NCI-H1092 treated with DMSO at 0.1 percent for 48 hours (cell line): ENCODE results near the gene ZNF22.
A peak's percentile ranks its signal among the peaks of the same experiment; 100 is the strongest.
"Not testable (repeated sequence)": the region's sequence is repeated elsewhere in the genome, so short reads cannot be mapped to it uniquely, and the experiment has no call there.

Experiments
- DNase-seq: peaks from one replicate; lab custom pipeline; 2025; lab: John Stamatoyannopoulos, UW

ZNF22 gene

DNA sequence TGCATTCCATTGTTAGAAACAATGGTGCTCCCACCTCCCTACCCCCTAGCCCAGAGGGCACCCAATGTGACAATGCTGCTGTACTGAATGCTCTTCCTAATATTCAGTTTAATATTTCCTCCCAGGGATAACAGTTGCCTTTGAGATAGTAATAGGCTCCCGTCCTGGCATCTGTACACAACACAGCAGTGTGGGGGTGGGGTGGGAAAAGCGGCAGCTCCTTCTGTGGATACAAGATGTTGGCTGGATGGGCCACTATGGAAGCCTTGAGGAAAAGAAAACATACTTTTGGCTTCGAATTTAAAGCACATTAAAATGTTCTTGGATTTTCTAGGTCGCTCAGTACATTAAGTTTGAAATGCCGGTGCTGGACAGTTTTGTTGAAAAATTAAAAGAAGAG lies 9.2 kb upstream of the ZNF22 start:
- DNase-seq: no peak

DNA sequence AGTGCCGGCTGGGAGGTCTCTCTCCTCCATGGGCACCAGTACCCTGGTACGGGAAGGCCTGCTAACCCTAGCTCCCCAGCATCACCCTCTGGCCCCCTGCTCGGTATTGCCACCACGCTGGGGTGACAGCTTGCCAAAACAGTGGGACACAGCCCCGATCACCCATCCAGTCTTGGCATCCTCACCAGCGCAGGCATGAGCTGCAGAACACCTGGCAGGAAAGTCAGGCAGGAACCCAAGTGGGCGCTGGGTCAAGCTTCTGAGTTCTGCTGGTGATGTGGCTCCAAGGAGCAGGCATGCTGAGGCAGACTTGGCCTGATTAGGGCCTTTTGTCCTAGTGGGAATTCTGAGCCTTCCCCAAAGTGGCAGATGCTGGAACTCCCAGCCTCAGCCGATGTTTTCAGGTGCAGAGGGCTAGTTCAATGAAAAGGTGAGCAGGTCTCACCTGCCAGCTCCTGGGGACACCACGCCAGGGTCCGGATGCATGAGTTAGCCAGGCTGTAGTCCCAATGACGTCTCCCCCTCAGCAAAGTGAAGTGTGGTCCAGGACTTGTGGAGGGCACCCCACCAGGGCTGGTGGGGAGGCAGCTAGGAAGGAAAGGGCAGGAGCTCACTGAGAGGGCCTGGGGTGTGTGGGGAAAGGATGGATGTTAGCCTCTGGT lies 8.5 kb upstream of the ZNF22 start:
- DNase-seq: no peak

DNA sequence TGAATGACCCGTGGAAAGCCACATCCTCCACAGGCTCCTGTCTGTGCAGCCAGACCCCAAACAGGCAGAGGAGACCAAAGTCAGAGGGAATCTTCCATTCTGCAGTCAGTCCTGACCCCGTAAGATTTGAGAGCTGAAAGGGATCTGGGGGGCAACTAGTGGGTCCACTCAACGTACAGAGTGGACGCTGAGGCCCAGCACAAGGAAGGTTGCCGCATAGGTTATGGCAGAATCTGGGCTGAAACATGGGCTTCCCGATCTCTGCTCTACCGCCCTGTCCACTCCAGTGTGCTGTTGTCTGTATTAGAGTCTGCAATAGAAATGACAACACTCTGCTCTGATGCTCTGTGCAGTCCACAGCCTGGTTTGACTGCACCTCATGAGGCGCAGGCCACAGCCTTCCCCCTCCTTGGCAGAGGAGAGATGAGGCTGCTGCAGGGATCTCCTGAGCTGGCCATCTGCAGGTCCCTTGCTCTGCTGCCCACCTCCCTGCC lies 7.9 kb upstream of the ZNF22 start:
- DNase-seq: no peak

DNA sequence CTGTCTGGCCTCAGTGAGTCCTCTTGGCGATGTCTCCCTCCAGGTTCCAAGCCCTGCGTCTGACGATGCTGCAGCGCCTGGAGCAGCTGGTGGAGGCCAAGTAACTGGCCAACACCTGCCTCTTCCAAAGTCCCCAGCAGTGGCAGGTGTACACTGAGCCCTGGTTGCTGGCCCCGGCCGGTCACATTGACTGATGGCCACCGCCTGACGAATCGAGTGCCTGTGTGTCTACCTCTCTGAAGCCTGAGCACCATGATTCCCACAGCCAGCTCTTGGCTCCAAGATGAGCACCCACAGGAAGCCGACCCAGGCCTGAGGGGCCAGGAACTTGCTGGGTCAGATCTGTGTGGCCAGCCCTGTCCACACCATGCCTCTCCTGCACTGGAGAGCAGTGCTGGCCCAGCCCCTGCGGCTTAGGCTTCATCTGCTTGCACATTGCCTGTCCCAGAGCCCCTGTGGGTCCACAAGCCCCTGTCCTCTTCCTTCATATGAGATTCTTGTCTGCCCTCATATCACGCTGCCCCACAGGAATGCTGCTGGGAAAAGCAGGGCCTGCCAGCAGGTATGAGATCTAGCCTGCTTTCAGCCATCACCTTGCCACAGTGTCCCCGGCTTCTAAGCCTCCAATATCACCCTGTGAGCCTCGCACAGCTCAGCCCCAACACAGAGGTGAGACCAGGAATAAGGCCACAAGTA lies 7.3 kb upstream of the ZNF22 start:
- DNase-seq: no peak

DNA sequence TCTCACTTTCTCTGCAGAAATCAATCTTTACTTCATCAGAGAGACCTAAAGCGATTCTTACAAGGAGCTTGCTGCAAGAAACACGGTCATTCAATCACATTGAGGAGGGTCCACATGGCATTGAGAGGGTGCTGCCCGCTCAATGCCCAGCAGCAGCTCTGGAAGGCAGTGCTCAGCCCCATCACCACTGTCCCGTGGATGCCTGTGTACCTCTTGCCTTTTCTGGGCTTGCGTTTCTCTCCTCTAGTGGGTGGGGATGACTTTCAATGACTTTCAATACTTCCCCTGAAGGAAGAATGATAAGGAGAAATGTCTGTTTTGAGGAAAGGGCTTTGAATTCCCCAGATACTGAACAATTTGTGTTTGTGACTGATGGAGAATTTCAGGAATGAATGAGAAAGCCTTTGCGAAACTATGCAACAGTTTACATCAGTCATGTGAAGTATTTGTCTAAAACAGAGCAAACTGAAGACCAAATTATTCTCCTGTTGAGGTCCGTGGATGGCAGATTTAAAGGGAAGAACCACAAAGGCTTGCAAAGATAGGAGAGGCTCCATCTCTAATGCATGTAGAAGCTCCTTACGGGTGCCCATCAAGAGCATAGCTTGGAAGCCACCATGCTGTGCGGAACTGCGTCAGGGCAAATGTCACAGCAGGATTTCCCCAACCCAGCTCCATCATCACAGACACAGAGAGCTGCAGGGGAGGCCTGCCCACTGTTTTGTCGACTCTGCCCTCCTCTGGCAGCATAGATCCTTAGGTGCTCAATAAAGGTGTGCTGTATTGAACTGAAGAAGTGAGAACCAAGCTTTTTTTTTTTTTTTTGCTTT lies 6.6 kb upstream of the ZNF22 start:
- no peak for DNase-seq

DNA sequence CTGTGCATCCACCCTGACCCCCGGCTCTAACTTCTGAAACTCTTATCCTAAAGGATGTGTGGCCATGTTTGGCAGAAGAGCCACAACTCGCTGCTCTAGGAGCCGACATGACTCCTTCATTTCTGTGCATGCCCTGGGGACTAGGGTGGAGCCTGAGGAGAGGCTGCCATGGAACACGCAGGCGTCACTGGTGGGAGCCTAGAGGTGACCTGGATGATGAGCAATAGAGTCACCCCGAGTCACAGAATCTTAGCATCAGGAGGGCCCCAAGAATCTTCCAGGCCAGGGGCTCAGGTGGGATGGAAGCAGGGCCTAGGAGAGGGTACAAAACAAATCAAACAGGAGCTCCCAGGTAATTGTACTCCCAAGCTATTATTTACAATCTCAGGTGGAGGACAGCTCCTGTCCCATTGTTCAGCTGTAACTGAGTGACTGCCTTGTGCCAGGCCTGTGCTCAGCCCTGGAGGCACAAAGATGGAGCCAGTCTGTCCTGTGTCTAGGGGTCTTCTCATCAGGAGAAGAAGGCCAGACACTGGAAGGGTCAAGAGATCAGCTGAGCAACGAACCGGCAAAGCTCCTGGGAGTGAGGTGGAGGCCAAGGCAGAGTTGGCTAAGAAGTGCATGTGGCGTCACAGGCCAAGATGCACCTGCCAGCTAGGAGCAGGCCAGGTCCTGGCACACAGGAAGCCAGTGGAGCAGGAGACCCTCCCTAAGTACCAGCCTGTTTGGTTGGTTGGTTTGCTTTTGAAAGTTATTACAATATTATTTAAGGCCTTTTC lies 5.8 kb upstream of the ZNF22 start:
- DNase-seq: no peak

DNA sequence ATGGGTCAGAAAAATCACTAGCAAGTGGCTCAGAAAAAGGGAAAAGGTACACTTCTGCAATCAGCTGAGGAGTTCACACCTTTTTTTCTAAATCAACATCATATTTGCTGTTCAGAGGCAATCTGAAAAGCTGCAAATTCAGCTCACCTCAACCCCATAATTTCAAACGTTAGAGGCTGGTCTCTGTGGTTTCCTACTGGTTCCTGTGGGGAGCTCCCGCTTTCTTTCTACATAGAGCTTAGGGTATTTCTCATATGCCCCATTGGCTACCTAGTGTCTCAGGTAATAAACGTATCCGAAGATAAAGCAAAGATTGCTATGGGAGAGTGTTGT lies 5.2 kb upstream of the ZNF22 start:
- no peak for DNase-seq

DNA sequence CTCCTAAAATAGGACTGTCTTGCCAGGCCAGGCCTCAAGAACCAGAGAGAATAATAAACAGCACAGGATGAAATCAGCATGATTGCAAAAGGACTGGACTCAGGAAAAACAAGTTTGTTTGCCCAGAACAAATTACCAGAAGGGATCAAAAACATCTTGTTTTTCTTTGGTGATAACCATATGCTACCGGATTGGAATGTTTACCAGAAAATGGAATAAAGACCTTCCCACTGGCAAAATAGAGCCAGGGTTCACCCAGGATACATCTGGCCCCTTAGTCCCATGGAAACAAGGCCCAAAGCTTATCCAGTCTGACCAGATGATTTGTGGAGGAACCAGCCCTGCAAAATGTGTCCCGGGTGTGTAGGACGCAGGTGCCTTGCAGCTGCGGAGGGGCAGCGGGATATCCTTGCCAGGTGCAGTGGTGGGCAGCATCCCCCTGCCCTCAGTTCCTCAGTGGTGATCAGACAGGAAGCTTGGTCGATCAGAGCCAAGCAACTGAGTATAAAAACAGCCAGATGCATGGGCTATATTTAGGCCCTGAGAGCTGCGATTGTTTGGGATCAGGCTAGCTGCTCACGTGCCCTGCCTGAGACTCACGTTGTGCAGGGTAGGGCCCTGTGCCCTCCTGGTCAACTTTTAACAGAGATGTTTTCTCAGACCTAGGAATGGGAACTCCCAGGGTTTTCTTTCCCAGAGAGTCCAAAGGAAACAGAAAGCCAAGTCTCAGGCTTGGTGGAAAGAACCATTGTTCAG lies 4.6 kb upstream of the ZNF22 start:
- no peak for DNase-seq

DNA sequence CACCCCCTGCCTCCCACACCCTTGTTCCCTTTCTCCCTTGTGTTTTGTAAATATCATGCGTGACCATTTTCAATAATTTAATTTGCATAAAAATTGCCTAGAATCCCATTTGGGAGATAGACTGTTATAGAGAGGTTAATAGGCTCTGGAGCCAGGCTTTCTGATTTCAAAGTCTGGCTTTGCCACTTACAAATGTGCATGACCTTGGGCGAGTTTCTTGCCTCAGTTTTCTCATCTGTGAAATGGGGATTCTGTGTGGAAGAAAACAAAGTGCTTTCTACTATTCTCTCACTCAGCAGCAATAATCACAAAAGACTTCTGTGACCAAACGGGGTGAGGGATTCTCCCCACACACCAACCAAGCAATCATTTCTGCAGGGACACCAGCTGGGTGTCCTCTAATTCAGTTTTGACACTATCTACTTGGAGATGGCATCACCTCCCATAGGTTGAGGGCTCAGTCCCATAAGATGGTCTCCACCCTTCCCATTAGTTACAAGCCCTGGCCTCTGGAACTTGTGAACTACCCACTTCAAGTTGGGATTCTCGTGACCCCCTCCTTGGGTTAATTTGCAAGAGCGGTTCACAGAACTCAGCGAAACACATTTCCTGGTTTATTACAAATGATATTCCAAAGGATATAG lies 3.5 kb upstream of the ZNF22 start:
- DNase-seq: no peak

DNA sequence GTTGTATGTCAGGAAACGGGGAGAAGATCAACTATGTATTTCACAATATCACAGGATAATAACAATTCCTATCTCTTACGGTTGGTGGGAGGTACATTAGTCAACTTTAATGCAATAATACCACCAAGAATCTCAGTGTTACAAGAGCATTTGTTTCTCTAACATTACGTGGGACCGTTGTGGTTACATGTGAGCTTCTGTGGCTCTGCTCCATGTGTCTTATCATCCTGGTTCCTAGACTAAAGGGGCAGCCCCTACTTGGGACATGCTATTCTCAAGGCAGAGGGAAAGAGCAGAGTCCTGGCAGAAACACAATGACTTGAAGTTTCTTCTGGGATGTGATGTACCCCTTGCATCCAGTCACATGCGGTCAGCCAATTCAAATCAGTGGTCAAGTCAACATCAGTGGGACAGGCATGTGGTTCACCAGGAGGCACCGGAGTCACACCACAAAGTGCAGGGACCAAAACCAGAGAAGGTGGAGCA lies 2.5 kb upstream of the ZNF22 start:
- DNase-seq: no peak

DNA sequence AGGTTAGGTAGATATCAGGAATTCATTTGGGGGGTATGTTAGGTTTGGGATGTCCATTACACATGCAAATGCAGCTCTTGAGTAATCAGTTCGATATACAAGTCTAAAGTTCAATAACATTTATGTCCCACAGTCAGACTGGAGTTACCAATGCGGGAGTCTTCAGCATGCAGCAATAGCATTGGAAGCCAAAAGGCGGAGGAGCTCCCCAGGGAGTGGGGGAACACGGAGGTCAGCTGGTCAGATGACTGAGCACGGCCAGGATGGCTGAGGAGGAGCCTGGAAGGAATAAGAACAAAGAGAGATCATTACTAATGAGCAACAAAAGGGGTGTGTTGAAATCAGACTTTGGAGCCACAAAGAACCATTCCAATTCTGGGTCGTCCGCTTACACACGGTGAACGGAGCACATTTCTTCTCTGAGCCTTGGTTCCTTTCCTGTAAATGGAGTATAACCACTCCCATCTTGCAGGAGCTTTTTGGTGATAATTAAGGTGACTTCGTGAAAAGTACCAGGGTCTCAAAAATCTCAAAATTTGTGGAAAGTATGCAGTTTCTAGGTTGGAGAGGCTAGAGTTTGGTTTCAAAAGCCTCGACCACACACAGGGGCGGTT lies 478 bp upstream of the ZNF22 start:
- DNase-seq: no peak

DNA sequence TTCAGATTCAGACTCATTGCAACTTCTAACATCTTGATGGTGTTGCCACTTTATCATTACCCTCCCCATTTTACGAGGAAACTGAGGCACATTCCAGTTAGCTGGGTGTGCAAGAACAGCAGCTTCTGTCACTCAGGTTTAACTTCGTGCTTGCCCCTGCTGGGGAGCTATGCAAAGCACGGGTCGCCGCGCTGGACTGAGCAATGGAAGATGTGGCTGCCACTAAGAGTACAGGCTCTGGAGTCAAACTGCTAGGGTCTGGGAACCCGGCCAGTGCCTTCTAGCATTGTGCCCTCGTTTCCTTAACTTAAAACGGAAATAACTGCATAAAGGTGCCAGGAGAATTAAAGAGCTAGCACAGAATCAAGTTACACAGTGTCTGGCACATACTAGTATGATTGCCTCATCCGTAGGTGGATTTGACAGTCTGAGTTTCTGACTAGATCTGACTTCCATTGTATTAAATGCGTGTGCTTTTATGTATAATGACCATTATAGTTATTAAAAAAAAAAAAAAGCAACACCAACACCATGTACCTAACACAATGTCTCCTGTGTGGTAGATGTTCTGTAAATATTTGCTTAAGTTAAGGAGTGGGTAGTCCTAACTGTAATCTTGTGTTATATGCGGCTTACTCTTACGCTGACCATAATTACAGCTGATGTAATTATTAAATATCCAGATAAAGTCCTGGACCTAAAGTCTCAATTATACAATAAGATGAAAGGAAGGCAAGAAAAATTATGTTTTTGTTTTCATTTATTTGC lies 842 bp downstream of the ZNF22 start:
- DNase-seq: peak; percentile 72

DNA sequence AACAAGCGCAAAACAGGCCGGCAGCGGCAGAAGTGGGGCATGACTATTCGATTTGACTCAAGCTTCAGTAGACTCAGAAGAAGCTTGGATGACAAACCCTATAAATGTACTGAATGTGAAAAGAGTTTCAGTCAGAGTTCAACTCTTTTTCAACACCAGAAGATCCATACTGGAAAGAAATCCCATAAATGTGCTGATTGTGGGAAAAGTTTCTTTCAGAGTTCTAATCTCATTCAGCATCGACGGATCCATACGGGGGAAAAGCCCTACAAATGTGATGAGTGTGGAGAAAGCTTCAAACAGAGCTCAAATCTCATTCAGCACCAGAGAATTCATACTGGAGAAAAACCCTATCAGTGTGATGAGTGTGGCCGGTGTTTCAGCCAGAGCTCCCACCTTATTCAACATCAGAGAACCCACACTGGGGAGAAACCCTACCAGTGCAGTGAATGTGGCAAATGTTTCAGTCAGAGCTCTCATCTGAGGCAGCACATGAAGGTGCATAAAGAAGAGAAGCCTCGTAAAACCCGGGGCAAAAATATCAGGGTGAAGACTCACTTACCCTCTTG lies 2.8 kb downstream of the ZNF22 start:
- DNase-seq: no peak

DNA sequence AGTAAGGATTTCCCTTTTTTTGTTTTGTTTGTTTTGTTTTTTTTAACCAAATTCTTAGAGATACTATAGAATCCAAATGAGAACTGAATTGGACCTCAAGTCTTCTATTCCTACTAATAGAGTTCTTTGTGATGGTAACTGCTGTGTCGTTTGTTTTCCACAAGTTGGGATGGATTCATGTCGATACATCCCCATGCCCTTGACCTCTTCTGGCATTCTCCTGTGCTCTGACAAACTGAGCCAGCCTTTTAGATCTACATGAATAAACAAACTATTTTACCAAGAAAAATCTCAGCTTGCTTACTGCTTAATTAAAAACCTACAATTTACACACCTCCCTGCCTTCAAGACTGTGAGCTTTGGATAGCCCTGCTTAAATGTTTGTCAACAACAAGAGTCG lies 3.9 kb downstream of the ZNF22 start:
- DNase-seq: no peak

DNA sequence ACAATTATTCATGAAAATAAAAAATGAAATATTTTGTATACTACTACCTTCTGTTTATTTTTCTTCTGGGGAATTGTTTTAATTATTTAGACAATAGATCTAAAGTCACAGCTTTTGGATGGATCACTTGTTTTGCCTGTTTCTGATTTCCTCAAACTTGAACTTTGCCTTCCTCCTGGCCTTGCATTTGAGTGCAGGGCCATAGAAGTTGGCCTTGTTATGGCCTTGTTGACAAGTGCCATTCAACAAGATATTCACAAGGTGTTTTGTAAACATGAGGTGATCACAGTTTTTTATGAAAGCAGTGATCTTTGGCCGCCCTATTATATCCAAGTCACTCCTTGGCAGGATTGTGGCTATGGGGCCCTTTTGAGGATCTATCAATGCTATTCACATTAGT lies 4.6 kb downstream of the ZNF22 start:
- no peak for DNase-seq

DNA sequence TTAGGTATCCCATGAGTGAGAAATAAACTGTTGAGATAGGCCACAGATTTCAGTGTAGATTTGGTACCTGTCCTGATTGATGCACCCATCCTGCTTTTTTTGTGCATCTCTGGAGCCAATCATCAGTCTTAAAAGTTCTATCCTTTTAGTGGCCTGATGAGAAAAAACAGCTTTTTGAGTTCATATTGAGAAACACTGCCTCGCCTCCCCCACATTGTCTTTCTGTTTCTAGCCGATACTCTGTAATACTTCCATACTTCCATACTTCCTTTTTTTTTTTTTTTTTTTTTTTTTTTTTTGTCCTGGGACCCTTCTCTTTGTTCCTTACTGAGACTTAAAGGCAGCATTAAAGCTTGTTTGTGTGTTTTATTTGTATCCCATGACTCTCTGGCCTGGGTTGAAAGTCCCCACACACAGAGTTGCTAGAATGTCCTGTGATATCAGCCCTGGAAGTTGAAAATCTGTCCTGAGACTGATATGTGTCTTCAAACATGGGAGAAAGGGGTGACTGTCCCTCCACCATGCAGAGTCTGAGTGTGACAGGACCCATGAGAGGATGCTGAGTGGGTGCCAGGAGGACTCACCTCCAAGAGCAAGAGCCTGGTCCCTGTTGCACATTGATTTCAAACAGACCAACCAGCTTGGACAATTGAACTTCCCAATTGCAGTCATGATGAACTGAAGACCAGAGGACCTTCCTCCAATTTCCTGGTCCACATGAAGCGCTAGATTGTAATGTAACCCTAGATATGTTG lies 5.7 kb downstream of the ZNF22 start:
- no peak for DNase-seq

DNA sequence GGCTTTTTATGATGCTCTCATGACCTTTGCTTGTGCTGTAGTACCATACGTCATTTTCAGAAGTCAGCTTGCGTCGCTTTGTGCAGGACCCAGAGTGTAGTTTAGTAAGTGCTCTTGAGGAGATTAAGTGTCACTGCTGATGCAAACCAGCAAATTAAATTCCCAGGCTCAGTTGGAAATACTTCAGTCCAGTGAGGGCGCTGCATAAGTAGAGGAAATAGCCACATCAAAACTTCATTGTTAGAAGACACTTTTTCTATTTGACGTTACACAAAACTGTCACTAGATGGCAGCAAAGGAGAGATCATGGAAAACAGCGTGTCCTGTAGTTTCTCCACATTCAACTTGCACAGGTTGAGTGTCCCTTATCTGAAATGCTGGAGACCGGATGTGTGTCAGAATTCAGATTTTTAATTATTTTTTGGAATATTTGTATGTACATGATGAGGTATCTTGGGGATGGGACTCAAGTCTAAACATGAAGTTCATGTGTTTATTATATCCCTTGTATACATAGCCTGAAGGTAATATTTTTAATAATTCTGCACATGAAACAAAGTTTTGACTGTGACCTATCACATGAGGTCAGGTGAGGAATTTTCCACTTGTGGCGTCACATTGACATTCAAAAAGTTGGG lies 7.9 kb downstream of the ZNF22 start:
- DNase-seq: peak; percentile 55

DNA sequence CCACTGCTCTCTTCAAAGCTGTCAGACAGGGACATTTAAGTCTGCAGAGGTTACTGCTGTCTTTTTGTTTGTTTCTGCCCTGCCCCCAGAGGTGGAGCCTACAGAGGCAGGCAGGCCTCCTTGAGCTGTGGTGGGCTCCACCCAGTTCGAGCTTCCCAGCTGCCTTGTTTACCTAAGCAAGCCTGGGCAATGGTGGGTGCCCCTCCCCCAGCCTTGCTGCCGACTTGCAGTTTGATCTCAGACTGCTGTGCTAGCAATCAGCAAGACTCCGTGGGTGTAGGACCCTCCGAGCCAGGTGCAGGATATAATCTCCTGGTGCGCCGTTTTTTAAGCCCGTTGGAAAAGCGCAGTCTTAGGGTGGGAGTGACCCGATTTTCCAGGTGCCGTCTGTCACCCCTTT lies 13.8 kb downstream of the ZNF22 start:
- DNase-seq: not testable (repeated sequence)
